SK-N-MC (cell line): ENCODE data around the gene HSF2BP.
"Not testable (repeated sequence)": the region's sequence is repeated elsewhere in the genome, so short reads cannot be mapped to it uniquely, and the experiment has no call there.

ENCODE experiments used
- EZH2 ChIP-seq: fragments of 200-600 bp; sonication (generic); IDR thresholded peaks from one replicate; pipeline ENCODE4 v1.6.1; 2017; ENCODE audit warnings: antibody characterized with exemption
- POLR2AphosphoS5 ChIP-seq: IDR thresholded peaks from 2 replicates; pipeline ENCODE4 v1.6.1; 2012; ENCODE audit warnings: mild to moderate bottlenecking, low read depth, low read length, borderline replicate concordance

DNA sequence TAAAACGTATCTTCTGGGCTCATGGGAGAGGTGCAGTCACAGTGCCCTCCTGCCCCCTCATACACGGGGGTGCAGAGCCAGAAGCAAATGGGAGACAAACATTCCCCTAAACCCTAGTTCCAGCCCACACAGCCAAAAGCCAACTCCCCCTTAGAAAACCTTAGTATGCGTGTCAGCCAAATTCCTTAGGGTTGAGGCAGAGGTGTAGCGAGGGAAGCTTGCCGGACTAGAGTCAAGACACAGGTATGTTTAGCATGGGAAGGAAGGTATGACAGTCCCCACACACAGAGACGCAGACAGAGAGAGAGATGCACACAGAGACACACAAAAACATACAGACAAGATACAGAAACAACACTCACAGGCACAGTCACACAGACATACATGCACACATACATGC, 141.6 kb downstream of the HSF2BP start:
- not testable (repeated sequence) for TF ChIP-seq EZH2, POLR2AphosphoS5
